ENCODE data around the gene C17orf75.
"Not testable (repeated sequence)": the region's sequence is repeated elsewhere in the genome, so short reads cannot be mapped to it uniquely, and the experiment has no call there.

The C17orf75 gene

DNA sequence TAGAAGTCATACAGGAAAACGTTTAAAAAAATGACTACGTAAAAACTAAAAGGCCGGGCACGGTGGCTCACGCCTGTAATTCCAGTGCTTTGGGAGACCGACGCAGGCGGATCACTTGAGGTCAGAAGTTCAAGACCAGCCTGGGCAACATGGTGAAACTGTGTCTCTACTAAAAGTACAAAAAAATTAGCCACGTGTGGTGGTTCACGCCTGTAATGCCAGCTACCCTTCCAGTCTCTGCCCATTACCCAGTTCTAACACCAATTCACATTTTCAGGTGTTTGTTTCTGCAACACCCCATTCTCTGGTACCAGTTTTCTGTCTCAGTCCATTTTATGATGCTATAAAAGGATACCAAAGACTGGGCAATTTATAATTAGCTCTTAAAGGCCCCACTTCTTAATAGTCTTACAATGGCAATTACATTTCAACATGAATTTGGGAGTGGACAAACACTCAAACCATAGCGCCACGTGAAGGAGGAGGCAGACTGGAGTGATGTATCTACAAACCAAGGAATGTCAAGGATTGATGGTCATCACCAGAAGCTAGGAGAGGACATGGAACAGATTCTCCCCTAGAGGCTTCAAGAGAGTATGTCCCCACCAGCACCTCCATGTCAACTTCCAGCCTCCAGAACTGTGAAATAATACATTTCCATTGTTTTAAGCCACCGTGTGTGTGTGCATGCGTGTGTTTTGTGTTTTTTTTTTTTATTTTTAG lies 791 bp upstream of the C17orf75 start:
- FAIRE-seq = no peak

- FAIRE-seq = no peak
Measured at GRCh38 chr17:32341141-32341856, 674 bp downstream of the C17orf75 start.

DNA sequence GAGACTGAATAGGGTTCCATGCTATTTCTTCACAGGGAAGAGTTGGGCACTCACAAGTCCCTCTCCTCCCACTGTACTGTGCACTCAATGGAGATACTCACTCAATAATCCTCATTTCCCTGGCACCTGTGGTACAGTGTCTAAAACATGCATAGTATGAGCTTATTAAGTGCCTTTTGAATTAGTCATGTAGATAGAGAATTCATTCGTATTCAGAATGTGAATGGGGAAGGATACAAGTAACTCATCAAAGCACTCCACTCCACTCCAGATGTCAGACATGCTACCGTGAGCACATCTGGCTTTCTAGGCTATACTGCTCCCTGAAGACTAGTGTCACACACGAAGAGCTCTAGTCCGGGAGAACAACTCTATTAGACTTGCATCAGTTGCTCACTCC lies 6.3 kb downstream of the C17orf75 start:
- no peak for FAIRE-seq

DNA sequence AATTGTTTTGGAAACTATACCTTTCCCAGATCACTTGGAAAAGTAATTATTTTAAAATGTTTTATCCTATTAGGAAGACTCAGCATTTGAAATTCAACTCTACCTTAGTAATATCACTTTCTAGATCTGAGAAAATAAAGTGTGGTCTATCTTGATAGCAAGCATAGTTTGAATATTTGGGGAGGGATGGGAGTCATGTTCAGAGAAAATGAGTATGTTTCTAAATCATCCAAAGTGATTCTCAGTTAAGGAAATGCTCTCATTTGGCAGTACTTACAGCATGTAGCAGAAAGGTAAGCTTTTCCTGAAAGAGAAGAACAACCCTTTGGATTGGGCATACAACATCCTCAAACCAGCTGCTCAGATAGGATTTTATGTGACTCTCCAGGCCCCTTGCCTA lies 6.9 kb downstream of the C17orf75 start:
- no peak for FAIRE-seq

DNA sequence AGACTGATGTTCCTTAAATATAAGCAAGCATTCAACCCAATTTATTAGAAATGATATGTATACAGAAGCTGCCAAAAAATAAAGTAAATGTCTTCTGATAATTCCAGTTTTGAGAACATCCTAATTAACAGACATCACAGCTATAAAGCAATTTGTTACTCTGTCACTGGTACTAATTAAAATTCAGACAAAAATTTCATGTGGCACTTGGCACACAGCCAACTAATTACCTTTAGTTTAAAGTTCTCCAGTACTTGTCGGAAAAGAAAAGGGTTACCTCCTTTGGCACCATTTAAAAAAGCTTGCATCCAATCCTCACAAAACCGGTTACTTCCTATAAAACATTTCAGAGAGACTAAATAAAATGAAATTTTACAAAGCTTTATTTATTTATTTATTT lies 8.8 kb downstream of the C17orf75 start:
- no peak for FAIRE-seq

GRCh38 chr17:32331243-32332040 lies 10.5 kb downstream of the C17orf75 start:
- FAIRE-seq = no peak

- FAIRE-seq = no peak
Measured at GRCh38 chr17:32330147-32330546, 11.8 kb downstream of the C17orf75 start.

DNA sequence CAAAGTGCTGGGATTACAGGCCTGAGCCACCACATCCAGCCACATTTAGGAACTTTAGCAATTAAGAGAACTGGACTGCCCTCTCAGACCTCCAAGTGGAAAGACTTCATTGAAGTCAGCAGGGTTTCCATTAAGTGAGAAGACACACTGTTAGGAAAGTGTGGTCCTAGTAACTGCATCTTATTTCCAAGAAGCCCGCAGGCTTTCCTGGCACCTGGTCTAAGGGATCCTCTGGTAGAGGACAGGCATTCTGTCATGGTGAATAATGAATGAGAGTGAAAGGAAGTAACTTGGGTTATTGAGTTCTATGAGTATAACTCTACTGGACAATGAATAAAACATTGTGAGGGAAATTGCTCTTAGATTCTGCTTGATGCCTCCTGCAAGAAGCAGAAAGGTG lies 14.1 kb downstream of the C17orf75 start:
- no peak for FAIRE-seq

DNA sequence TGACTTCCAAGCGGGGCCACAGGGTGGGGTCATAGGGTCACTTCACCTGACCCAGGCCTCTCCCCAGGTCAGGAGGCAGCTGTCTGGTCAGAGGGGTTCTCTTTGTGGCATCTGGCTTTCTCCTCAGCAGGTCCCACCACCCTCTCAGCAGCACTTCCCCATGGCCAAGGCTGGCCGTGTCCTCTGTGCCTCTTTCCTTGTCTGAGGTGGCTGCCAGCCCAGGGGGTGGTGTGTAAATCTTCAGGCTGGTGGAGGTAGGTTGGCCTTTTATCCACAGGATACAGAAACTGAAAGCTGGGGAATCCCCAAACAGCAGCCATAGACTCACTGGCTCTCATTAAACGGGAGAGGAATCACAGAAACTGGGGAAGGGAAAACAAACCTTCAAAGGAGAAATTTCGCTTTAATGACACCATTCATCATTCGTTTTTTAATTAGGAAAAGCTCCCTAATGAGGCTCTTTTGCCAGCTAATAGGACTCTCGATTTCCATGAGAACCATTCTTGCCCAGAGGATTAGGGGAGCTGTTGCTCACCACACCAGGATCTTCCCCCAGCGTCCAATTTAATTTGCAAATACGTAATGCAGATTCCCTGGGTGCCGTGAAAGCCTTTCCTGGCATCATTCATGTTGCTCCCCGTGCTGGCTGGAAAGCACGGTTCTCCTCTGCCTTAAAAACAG lies 18.0 kb downstream of the C17orf75 start:
- FAIRE-seq = no peak

- no peak for FAIRE-seq
Measured at GRCh38 chr17:32323046-32323445, 18.9 kb downstream of the C17orf75 start.

GRCh38 chr17:32320847-32321246 lies 21.1 kb downstream of the C17orf75 start:
- FAIRE-seq = no peak

- FAIRE-seq = not testable (repeated sequence)
Measured at GRCh38 chr17:32320080-32320479, 21.9 kb downstream of the C17orf75 start.

- FAIRE-seq = no peak
Measured at GRCh38 chr17:32319548-32319905, 22.4 kb downstream of the C17orf75 start.

GRCh38 chr17:32318071-32318470 lies 23.9 kb downstream of the C17orf75 start:
- no peak for FAIRE-seq

DNA sequence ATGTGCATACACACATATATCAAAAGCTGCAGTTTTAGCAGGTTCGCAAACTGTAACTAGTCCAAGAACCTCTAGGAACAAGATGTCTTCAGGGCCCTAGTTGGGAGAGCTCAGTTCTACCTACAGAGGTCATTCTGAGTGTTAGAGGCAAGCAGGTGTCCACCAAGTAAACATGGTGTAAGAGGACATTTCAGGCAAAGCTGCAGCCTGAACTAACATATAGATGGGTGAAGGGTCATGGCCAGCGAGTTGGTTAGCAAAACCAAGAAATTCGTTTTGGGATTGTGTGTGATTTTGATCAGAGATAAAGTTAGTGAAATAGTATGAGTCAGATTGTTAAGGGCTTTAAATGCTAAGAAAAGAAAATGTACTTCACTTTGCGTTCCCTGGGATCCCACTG lies 24.6 kb downstream of the C17orf75 start:
- FAIRE-seq = no peak

DNA sequence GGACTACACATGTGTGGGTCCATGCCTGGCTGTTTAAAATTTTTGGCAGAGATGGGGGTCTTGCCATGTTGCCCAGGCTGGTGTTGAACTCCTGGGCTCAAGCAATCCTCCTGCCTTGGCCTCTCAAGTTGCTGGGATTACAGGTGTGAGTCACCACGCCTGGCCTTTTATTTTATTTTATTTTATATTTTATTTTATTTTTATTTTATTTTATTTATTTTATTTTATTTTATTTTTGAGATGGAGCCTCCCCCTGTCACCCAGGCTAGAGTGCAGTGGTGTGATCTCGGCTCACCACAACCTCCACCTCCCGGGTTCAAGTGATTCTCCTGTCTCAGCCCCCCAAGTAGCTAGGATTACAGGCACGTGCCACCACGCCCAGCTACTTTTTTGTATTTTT lies 25.3 kb downstream of the C17orf75 start:
- not testable (repeated sequence) for FAIRE-seq

GRCh38 chr17:32315171-32315570 lies 26.8 kb downstream of the C17orf75 start:
- no peak for FAIRE-seq

- FAIRE-seq = no peak
Measured at GRCh38 chr17:32314636-32315035, 27.3 kb downstream of the C17orf75 start.

- no peak for FAIRE-seq
Measured at GRCh38 chr17:32311028-32311536, 30.9 kb downstream of the C17orf75 start.

GRCh38 chr17:32307658-32308057 lies 34.3 kb downstream of the C17orf75 start:
- no peak for FAIRE-seq

DNA sequence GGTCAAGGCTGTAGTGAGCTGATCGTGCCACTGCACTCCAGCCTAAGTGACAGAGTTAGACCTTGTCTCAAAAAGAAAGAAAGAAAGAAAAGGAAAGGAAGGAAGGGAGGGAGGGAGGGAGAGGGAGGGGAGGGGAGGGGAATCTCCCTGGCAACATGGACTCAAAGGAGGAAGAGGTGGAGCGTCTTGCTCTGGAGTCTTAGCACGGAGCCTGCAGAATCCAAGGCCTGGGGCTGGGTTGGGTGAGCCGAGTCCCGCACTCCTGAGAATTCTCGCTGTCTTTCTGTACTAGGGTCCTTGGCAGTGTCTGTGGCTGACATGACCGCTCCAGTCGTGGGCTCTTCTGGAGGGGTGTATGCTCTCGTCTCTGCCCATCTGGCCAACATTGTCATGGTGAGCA lies 36.9 kb downstream of the C17orf75 start:
- no peak for FAIRE-seq

GRCh38 chr17:32303781-32304288 lies 38.1 kb downstream of the C17orf75 start:
- FAIRE-seq = no peak

All from endometrium (tissue), 2 donors.